HL-60 (cell line): ENCODE measurements around the gene MRPS17.

Experiments
- POLR2AphosphoS5 ChIP-seq: IDR thresholded peaks from 2 replicates; pipeline ENCODE4 v1.6.1; 2012; ENCODE audit warnings: low read depth
- TF ChIP-seq, protein P1 (sequence below): IDR thresholded peaks from one replicate; pipeline ENCODE4 v1.5.1; 2011; ENCODE audit warnings: low read length, control low read depth, inconsistent platforms; ENCODE audit not compliant: insufficient read depth

DNA sequence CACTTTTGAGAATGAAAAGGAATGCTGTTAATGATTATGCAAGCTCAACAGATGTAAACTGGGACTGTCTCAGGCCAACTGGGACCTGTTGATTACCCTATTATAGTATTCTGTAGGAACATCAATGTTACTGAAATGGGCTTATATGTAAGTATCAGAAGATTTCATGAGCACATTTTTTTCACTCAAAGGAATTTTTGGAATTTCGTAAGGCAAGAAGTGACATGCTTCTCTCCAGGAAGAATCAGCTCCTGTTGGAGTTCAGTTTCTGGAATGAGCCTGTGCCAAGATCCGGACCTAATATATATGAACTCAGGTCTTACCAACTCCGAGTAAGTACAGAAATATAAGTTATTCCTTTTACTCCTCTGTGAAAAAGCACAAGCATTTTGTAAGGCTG is 31.9 kb downstream of the MRPS17 start:
- TF ChIP-seq, protein P1, sequence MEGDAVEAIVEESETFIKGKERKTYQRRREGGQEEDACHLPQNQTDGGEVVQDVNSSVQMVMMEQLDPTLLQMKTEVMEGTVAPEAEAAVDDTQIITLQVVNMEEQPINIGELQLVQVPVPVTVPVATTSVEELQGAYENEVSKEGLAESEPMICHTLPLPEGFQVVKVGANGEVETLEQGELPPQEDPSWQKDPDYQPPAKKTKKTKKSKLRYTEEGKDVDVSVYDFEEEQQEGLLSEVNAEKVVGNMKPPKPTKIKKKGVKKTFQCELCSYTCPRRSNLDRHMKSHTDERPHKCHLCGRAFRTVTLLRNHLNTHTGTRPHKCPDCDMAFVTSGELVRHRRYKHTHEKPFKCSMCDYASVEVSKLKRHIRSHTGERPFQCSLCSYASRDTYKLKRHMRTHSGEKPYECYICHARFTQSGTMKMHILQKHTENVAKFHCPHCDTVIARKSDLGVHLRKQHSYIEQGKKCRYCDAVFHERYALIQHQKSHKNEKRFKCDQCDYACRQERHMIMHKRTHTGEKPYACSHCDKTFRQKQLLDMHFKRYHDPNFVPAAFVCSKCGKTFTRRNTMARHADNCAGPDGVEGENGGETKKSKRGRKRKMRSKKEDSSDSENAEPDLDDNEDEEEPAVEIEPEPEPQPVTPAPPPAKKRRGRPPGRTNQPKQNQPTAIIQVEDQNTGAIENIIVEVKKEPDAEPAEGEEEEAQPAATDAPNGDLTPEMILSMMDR = no peak
- TF ChIP-seq POLR2AphosphoS5 = no peak
